ENCODE results near the gene MTFMT.

The MTFMT gene

GRCh38 chr15:65033659-65034269, 4.3 kb upstream of the MTFMT start:
- no peak for TF ChIP-seq GATA2 (IDR thresholded peaks at IDR 0.05; ENCODE audit: low read depth, low read length)
- TF ChIP-seq GATA3 (IDR thresholded peaks at IDR 0.05; ENCODE audit: low read depth, low read length): no peak

GRCh38 chr15:65032801-65033537, 3.5 kb upstream of the MTFMT start:
- TF ChIP-seq GATA2 (IDR thresholded peaks at IDR 0.05; ENCODE audit: low read depth, low read length) (no peak), GATA3 (IDR thresholded peaks at IDR 0.05; ENCODE audit: low read depth, low read length) (no peak)

- no peak for TF ChIP-seq GATA2 (IDR thresholded peaks at IDR 0.05; ENCODE audit: low read depth, low read length)
- no peak for TF ChIP-seq GATA3 (IDR thresholded peaks at IDR 0.05; ENCODE audit: low read depth, low read length)
Measured at GRCh38 chr15:65029736-65030208, 333 bp upstream of the MTFMT start.

GRCh38 chr15:65028338-65028737, 1.1 kb downstream of the MTFMT start:
- TF ChIP-seq GATA2 (IDR thresholded peaks at IDR 0.05; ENCODE audit: low read depth, low read length): no peak
- no peak for TF ChIP-seq GATA3 (IDR thresholded peaks at IDR 0.05; ENCODE audit: low read depth, low read length)

GRCh38 chr15:65027593-65027992, 1.8 kb downstream of the MTFMT start:
- TF ChIP-seq GATA3 (IDR thresholded peaks at IDR 0.05; ENCODE audit: low read depth, low read length) (no peak), GATA2 (IDR thresholded peaks at IDR 0.05; ENCODE audit: low read depth, low read length) (no peak)

GRCh38 chr15:65026756-65027155, 2.7 kb downstream of the MTFMT start:
- no peak for TF ChIP-seq GATA2 (IDR thresholded peaks at IDR 0.05; ENCODE audit: low read depth, low read length)
- no peak for TF ChIP-seq GATA3 (IDR thresholded peaks at IDR 0.05; ENCODE audit: low read depth, low read length)

- TF ChIP-seq GATA2 (IDR thresholded peaks at IDR 0.05; ENCODE audit: low read depth, low read length): no peak
- TF ChIP-seq GATA3 (IDR thresholded peaks at IDR 0.05; ENCODE audit: low read depth, low read length): no peak
Measured at GRCh38 chr15:65021488-65021887, 8.0 kb downstream of the MTFMT start.

GRCh38 chr15:65020419-65020818, 9.0 kb downstream of the MTFMT start:
- TF ChIP-seq GATA2 (IDR thresholded peaks at IDR 0.05; ENCODE audit: low read depth, low read length) (no peak), GATA3 (IDR thresholded peaks at IDR 0.05; ENCODE audit: low read depth, low read length) (no peak)

- no peak for TF ChIP-seq GATA3 (IDR thresholded peaks at IDR 0.05; ENCODE audit: low read depth, low read length)
- no peak for TF ChIP-seq GATA2 (IDR thresholded peaks at IDR 0.05; ENCODE audit: low read depth, low read length)
Measured at GRCh38 chr15:65008983-65009382, 20.5 kb downstream of the MTFMT start.

GRCh38 chr15:65006876-65007275, 22.6 kb downstream of the MTFMT start:
- TF ChIP-seq GATA3 (IDR thresholded peaks at IDR 0.05; ENCODE audit: low read depth, low read length) (no peak), GATA2 (IDR thresholded peaks at IDR 0.05; ENCODE audit: low read depth, low read length) (no peak)

- no peak for TF ChIP-seq GATA2 (IDR thresholded peaks at IDR 0.05; ENCODE audit: low read depth, low read length)
- TF ChIP-seq GATA3 (IDR thresholded peaks at IDR 0.05; ENCODE audit: low read depth, low read length): no peak
Measured at GRCh38 chr15:65004993-65005392, 24.4 kb downstream of the MTFMT start.

GRCh38 chr15:64997745-64998375, 31.6 kb downstream of the MTFMT start:
- TF ChIP-seq GATA2 (IDR thresholded peaks at IDR 0.05; ENCODE audit: low read depth, low read length) (no peak), GATA3 (IDR thresholded peaks at IDR 0.05; ENCODE audit: low read depth, low read length) (no peak)

GRCh38 chr15:64997066-64997465, 32.4 kb downstream of the MTFMT start:
- TF ChIP-seq GATA3 (IDR thresholded peaks at IDR 0.05; ENCODE audit: low read depth, low read length) (no peak), GATA2 (IDR thresholded peaks at IDR 0.05; ENCODE audit: low read depth, low read length) (no peak)

- TF ChIP-seq GATA2 (IDR thresholded peaks at IDR 0.05; ENCODE audit: low read depth, low read length) (no peak), GATA3 (IDR thresholded peaks at IDR 0.05; ENCODE audit: low read depth, low read length) (no peak)
Measured at GRCh38 chr15:64993290-64993689, 36.1 kb downstream of the MTFMT start.
